Sigmoid colon (tissue), 3 donors: Measurements from ENCODE around the gene TAOK3.

Source experiments
- POLR2A ChIP-seq, 2 donors: fragments of 450-650 bp; IDR thresholded peaks; one replicate each; pipeline ENCODE4 v1.6.1; 2016; ENCODE audit warnings: antibody characterized with exemption in 2 of 2, mild to moderate bottlenecking in 2 of 2, moderate library complexity in 2 of 2
- TF ChIP-seq, protein P1 (sequence below), 4 experiments: fragments of 450-650 bp in 3 of 4; fragments of 200-600 bp in 1 of 4; IDR thresholded peaks; one replicate each; pipeline ENCODE4 v1.5.1; 2016 to 2019; ENCODE audit warnings: antibody characterized with exemption in 4 of 4, mild to moderate bottlenecking in 3 of 4, moderate library complexity in 2 of 4

DNA sequence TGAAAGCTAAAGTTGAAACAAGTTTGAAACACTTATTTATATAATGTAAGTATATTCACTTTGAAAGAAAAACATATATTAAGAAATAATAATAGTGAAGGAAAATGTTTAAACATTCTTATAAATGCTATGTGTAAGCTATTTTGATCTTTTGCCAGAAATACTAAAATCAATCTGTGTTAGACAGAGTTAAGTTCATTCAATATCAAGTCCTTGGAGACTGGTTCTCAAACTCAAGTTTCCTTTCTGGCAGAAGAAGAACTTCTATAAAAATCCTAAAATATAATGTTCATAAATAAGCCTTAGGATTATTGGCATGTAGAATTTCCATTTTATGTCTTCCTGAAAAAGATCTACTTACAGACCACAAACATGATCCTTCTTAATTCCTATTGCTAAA is 45.3 kb downstream of the TAOK3 start:
- no peak for TF ChIP-seq POLR2A (IDR thresholded peaks at IDR 0.05)
- TF ChIP-seq, protein P1, sequence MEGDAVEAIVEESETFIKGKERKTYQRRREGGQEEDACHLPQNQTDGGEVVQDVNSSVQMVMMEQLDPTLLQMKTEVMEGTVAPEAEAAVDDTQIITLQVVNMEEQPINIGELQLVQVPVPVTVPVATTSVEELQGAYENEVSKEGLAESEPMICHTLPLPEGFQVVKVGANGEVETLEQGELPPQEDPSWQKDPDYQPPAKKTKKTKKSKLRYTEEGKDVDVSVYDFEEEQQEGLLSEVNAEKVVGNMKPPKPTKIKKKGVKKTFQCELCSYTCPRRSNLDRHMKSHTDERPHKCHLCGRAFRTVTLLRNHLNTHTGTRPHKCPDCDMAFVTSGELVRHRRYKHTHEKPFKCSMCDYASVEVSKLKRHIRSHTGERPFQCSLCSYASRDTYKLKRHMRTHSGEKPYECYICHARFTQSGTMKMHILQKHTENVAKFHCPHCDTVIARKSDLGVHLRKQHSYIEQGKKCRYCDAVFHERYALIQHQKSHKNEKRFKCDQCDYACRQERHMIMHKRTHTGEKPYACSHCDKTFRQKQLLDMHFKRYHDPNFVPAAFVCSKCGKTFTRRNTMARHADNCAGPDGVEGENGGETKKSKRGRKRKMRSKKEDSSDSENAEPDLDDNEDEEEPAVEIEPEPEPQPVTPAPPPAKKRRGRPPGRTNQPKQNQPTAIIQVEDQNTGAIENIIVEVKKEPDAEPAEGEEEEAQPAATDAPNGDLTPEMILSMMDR (IDR thresholded peaks at IDR 0.05) = no peak
